Occipital lobe (tissue), 2 donors: ENCODE data around the gene FMN1. TPM values are rescaled to one million over a fixed set of nuclear protein-coding genes. Genes with fewer than 3 reads are reported as not detected.

Source experiments
- DNase-seq: peaks from one replicate; lab custom pipeline; 2025; lab: John Stamatoyannopoulos, UW
- total RNA-seq: library from RNA; depleted of rRNA; stranded (reverse); fragments of >200 nt; gene quantifications from one replicate; pipeline ENCODE4 v1.2.3, GENCODE V29; 2014

FMN1 gene
- total RNA-seq, 1 donor from 2014 or later, result 3.9 TPM

GRCh38 chr15:33157371-33158037 is 37.0 kb downstream of the FMN1 start:
- no peak for DNase-seq

GRCh38 chr15:33155691-33156420 is 38.7 kb downstream of the FMN1 start:
- no peak for DNase-seq

GRCh38 chr15:33154351-33155166 is 40.0 kb downstream of the FMN1 start:
- no peak for DNase-seq

GRCh38 chr15:33153548-33153947 is 41.0 kb downstream of the FMN1 start:
- DNase-seq, result no peak

- DNase-seq, result no peak
Measured at GRCh38 chr15:33152502-33153109, 41.9 kb downstream of the FMN1 start.

GRCh38 chr15:33150971-33151370 is 43.5 kb downstream of the FMN1 start:
- DNase-seq, result no peak

- DNase-seq, result no peak
Measured at GRCh38 chr15:33150431-33150941, 44.0 kb downstream of the FMN1 start.

GRCh38 chr15:33149919-33150318 is 44.6 kb downstream of the FMN1 start:
- no peak for DNase-seq

GRCh38 chr15:33148129-33148751 is 46.3 kb downstream of the FMN1 start:
- DNase-seq, result no peak

GRCh38 chr15:33146051-33146450 is 48.5 kb downstream of the FMN1 start:
- DNase-seq, result no peak

GRCh38 chr15:33145447-33145846 is 49.1 kb downstream of the FMN1 start:
- DNase-seq, result no peak

GRCh38 chr15:33142708-33143107 is 51.8 kb downstream of the FMN1 start:
- DNase-seq, result no peak

GRCh38 chr15:33138000-33138399 is 56.5 kb downstream of the FMN1 start:
- no peak for DNase-seq

GRCh38 chr15:33137101-33137500 is 57.4 kb downstream of the FMN1 start:
- no peak for DNase-seq

- no peak for DNase-seq
Measured at GRCh38 chr15:33136353-33136752, 58.2 kb downstream of the FMN1 start.

GRCh38 chr15:33135355-33135781 is 59.1 kb downstream of the FMN1 start:
- DNase-seq, result peak; percentile 26

GRCh38 chr15:33132722-33133345 is 61.7 kb downstream of the FMN1 start:
- no peak for DNase-seq

GRCh38 chr15:33132233-33132580 is 62.3 kb downstream of the FMN1 start:
- DNase-seq, result no peak

GRCh38 chr15:33131552-33132232 is 62.8 kb downstream of the FMN1 start:
- no peak for DNase-seq
